Liver (tissue), 9 donors: Measurements from ENCODE around the gene DDN. TPM values are rescaled to one million over a fixed set of nuclear protein-coding genes. Genes with fewer than 3 reads are reported as not detected.

Experiments
- DNase-seq: peaks from one replicate; pipeline ENCODE4 v3.0.0-alpha.2; 2017; ENCODE audit warnings: low spot score
- H3K27ac ChIP-seq, 2 donors: one replicate each; pipeline ENCODE4 v1.7.0; 2013; ENCODE audit warnings: inconsistent platforms in 2 of 2, low read length in 2 of 2, control low read depth in 1 of 2, low read depth in 1 of 2, mild to moderate bottlenecking in 1 of 2
- H3K27me3 ChIP-seq, 4 donors: one replicate each; pipeline versions ENCODE4 v1.6.1 to v1.7.0; 2013; ENCODE audit warnings: low read length in 3 of 4, inconsistent platforms in 1 of 4, mild to moderate bottlenecking in 1 of 4, moderate library complexity in 1 of 4; ENCODE audit not compliant: control insufficient read depth in 4 of 4, insufficient read depth in 4 of 4
- H3K36me3 ChIP-seq, 4 donors: one replicate each; pipeline versions ENCODE4 v1.6.1 to v1.7.0; 2013; ENCODE audit warnings: low read length in 3 of 4, mild to moderate bottlenecking in 3 of 4, low read depth in 1 of 4, moderate library complexity in 1 of 4; ENCODE audit not compliant: control insufficient read depth in 4 of 4, insufficient read depth in 3 of 4
- H3K4me1 ChIP-seq, 4 donors: one replicate each; pipeline versions ENCODE4 v1.6.1 to v1.7.0; 2013; ENCODE audit warnings: low read length in 3 of 4, mild to moderate bottlenecking in 3 of 4, moderate library complexity in 1 of 4; ENCODE audit not compliant: control insufficient read depth in 4 of 4, insufficient read depth in 4 of 4
- H3K4me3 ChIP-seq, 3 donors: one replicate each; pipeline versions ENCODE4 v1.6.1 to v1.7.0; 2013; ENCODE audit warnings: low read length in 3 of 3, control low read depth in 1 of 3, low read depth in 1 of 3, mild to moderate bottlenecking in 1 of 3
- H3K9ac ChIP-seq, 2 donors: one replicate each; pipeline ENCODE4 v1.7.0; 2013; ENCODE audit warnings: low read length in 2 of 2, mild to moderate bottlenecking in 2 of 2, moderate library complexity in 2 of 2, control low read depth in 1 of 2, low read depth in 1 of 2
- H3K9me3 ChIP-seq, 4 donors: one replicate each; pipeline versions ENCODE4 v1.6.1 to v1.7.0; 2013; ENCODE audit warnings: low read length in 3 of 4; ENCODE audit not compliant: control insufficient read depth in 4 of 4
- EGR1 ChIP-seq, 2 donors: IDR thresholded peaks; 2 replicates each; pipeline ENCODE4 v1.6.1; 2016 to 2018; ENCODE audit warnings: antibody characterized with exemption in 2 of 2, low read depth in 2 of 2
- FOXA1 ChIP-seq: IDR thresholded peaks from 2 replicates; pipeline ENCODE4 v1.6.1; 2016; ENCODE audit warnings: antibody characterized with exemption
- FOXA2 ChIP-seq: IDR thresholded peaks from 2 replicates; pipeline ENCODE4 v1.6.1; 2016; ENCODE audit warnings: antibody characterized with exemption
- GABPA ChIP-seq, 2 donors: IDR thresholded peaks in 1 of 2; conservative IDR thresholded peaks in 1 of 2; 2 replicates each; pipeline ENCODE4 v1.6.1; 2016; ENCODE audit warnings: antibody characterized with exemption in 2 of 2, mild to moderate bottlenecking in 1 of 2, moderate library complexity in 1 of 2
- HNF4A ChIP-seq, 2 donors: conservative IDR thresholded peaks; 2 replicates each; pipeline ENCODE4 v1.6.1; 2016; ENCODE audit warnings: antibody characterized with exemption in 2 of 2, mild to moderate bottlenecking in 2 of 2
- HNF4G ChIP-seq: IDR thresholded peaks from 2 replicates; pipeline ENCODE4 v1.6.1; 2016; ENCODE audit warnings: antibody characterized with exemption
- JUND ChIP-seq, 2 donors: IDR thresholded peaks; 2 replicates each; pipeline ENCODE4 v1.6.1; 2016; ENCODE audit warnings: antibody characterized with exemption in 2 of 2
- NR2F2 ChIP-seq: IDR thresholded peaks from 2 replicates; pipeline ENCODE4 v1.6.1; 2016; ENCODE audit warnings: antibody characterized with exemption
- RAD21 ChIP-seq, 2 donors: IDR thresholded peaks; 2 replicates each; pipeline ENCODE4 v1.6.1; 2016; ENCODE audit warnings: antibody characterized with exemption in 2 of 2, mild to moderate bottlenecking in 2 of 2
- RXRA ChIP-seq, 2 donors: IDR thresholded peaks; 2 replicates each; pipeline ENCODE4 v1.6.1; 2017 to 2018; ENCODE audit warnings: antibody characterized with exemption in 2 of 2, mild to moderate bottlenecking in 1 of 2
- SP1 ChIP-seq: IDR thresholded peaks from 2 replicates; pipeline ENCODE4 v1.6.1; 2018; ENCODE audit warnings: antibody characterized with exemption, mild to moderate bottlenecking
- TAF1 ChIP-seq: conservative IDR thresholded peaks from 2 replicates; pipeline ENCODE4 v1.6.1; 2016; ENCODE audit warnings: antibody characterized with exemption, mild to moderate bottlenecking
- YY1 ChIP-seq: IDR thresholded peaks from 2 replicates; pipeline ENCODE4 v1.6.1; 2016; ENCODE audit warnings: antibody characterized with exemption, mild to moderate bottlenecking
- WGBS: extraction: QIAGEN DNeasy Blood & Tissue Kit; methylation state at CpG from one replicate; pipeline ENCODE4 v1.1.7; 2013; 5-methylcytosine and 5-hydroxymethylcytosine counted together
- polyA plus RNA-seq, 2 donors: library from polyadenylated mRNA; stranded (reverse) in 1 of 2; unstranded in 1 of 2; fragments of 200-250 nt in 1 of 2; fragments of >200 nt in 1 of 2; fragmentation: Nextera tagmentation in 1 of 2; extraction: Ambion mirVana in 1 of 2; gene quantifications; one replicate each; pipeline versions ENCODE4 v1.2.1 to v1.2.3, GENCODE V29; 2013 to 2015
- total RNA-seq, 2 donors: library from RNA; depleted of rRNA; stranded (reverse); fragments of >200 nt; gene quantifications; one replicate each; pipeline ENCODE4 v1.2.3, GENCODE V29; 2014
- TF ChIP-seq, protein P1 (sequence below): IDR thresholded peaks from 2 replicates; pipeline ENCODE4 v1.6.1; 2016; ENCODE audit warnings: antibody characterized with exemption
- TF ChIP-seq, protein P2 (sequence below): IDR thresholded peaks from 2 replicates; pipeline ENCODE4 v1.6.1; 2016; ENCODE audit warnings: antibody characterized with exemption
- TF ChIP-seq, protein P3 (sequence below): fragments of 150-350 bp; IDR thresholded peaks from 2 replicates; pipeline ENCODE4 v1.5.1; 2017; ENCODE audit warnings: improper control_type of control experiment, low read depth, low read length; ENCODE audit not compliant: missing input control
- TF ChIP-seq, protein P4 (sequence below): IDR thresholded peaks from 2 replicates; pipeline ENCODE4 v1.6.1; 2016; ENCODE audit warnings: antibody characterized with exemption, mild to moderate bottlenecking
- TF ChIP-seq, protein P5 (sequence below): IDR thresholded peaks from 2 replicates; pipeline ENCODE4 v1.6.1; 2016; ENCODE audit warnings: antibody characterized with exemption
- donor health status: healthy.
- donor health status: healthy.
- donor health status: healthy.
- donor health status: healthy.
- donor health status: healthy.

The DDN gene
- total and polyA plus RNA-seq, 4 donors, result 0.09 TPM; not detected in 3

DNA sequence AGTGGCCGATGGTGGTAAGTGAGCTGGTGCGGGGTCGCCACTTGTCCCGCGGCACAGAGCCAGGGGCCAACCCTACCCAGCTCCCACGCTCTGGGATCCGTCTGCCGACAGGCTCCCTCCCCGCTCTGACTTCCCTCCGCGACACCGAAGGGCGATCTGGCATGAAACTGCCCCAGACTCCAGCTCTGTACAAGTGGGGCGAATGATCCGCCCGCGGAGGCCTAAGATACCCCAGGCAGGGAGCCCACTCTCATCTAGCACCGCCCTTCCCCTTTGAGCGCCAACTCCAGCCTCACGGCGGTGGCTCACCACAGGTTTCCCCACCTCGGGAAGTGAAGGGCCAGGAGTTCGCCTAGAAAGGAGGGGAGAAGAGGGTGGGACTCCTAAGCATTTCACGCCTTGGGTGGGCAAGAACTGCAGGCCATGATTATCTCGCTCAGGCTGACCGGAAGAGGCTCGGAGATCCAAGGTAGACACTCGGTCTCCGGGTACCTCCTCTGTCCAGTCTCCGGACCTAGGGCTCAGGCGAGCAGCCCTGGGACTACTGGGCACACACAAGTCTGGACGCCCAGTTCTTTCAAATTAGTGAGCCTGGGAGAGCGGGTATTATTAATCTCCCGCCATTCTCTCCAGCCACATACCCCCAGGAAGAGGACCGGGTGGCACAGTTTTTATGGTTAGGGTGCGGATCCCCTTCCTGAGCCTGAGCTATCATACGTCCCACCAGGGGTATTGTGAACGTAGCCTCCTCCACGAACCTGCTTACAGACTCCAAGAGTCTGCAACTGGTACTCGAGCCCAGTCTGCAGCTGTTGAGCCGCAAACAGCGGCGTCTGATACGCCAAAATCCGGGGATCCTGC is 20.2 kb downstream of the DDN start:
- Histone ChIP-seq H3K4me3 (peak overlapping the region in 2 of 3 donors; percentile 15 to 38), H3K27me3 (peaks cover 6 to 17% (median 13%) of the 10 kb centered on the region in 4 donors), H3K9me3 (no peaks in the 10 kb centered on the region), H3K4me1 (peaks cover 27 to 34% (median 30%) of the 10 kb centered on the region in 4 donors), H3K27ac (no peak overlapping the region), H3K36me3 (no peaks in the 10 kb centered on the region), H3K9ac (no peak overlapping the region)
- WGBS, result 3% methylated on average over 45 of the region's 45 CpGs
- DNase-seq, result no peak
- TF ChIP-seq, protein P1, sequence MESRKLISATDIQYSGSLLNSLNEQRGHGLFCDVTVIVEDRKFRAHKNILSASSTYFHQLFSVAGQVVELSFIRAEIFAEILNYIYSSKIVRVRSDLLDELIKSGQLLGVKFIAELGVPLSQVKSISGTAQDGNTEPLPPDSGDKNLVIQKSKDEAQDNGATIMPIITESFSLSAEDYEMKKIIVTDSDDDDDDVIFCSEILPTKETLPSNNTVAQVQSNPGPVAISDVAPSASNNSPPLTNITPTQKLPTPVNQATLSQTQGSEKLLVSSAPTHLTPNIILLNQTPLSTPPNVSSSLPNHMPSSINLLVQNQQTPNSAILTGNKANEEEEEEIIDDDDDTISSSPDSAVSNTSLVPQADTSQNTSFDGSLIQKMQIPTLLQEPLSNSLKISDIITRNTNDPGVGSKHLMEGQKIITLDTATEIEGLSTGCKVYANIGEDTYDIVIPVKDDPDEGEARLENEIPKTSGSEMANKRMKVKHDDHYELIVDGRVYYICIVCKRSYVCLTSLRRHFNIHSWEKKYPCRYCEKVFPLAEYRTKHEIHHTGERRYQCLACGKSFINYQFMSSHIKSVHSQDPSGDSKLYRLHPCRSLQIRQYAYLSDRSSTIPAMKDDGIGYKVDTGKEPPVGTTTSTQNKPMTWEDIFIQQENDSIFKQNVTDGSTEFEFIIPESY, result no peak
- no peak for TF ChIP-seq GABPA (IDR thresholded peaks at IDR 0.05 in 1 of 2, conservative IDR thresholded peaks at IDR 0.05 in 1 of 2)
- TF ChIP-seq, protein P2, sequence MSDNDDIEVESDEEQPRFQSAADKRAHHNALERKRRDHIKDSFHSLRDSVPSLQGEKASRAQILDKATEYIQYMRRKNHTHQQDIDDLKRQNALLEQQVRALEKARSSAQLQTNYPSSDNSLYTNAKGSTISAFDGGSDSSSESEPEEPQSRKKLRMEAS, result no peak
- TF ChIP-seq NR2F2, result no peak
- no peak for TF ChIP-seq FOXA1
- TF ChIP-seq RAD21 (IDR thresholded peaks at IDR 0.05), result no peak
- TF ChIP-seq TAF1, result no peak
- no peak for TF ChIP-seq SP1
- no peak for TF ChIP-seq JUND (IDR thresholded peaks at IDR 0.05)
- no peak for TF ChIP-seq HNF4G
- TF ChIP-seq, protein P3, sequence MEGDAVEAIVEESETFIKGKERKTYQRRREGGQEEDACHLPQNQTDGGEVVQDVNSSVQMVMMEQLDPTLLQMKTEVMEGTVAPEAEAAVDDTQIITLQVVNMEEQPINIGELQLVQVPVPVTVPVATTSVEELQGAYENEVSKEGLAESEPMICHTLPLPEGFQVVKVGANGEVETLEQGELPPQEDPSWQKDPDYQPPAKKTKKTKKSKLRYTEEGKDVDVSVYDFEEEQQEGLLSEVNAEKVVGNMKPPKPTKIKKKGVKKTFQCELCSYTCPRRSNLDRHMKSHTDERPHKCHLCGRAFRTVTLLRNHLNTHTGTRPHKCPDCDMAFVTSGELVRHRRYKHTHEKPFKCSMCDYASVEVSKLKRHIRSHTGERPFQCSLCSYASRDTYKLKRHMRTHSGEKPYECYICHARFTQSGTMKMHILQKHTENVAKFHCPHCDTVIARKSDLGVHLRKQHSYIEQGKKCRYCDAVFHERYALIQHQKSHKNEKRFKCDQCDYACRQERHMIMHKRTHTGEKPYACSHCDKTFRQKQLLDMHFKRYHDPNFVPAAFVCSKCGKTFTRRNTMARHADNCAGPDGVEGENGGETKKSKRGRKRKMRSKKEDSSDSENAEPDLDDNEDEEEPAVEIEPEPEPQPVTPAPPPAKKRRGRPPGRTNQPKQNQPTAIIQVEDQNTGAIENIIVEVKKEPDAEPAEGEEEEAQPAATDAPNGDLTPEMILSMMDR, result no peak
- no peak for TF ChIP-seq HNF4A (conservative IDR thresholded peaks at IDR 0.05)
- TF ChIP-seq, protein P4, sequence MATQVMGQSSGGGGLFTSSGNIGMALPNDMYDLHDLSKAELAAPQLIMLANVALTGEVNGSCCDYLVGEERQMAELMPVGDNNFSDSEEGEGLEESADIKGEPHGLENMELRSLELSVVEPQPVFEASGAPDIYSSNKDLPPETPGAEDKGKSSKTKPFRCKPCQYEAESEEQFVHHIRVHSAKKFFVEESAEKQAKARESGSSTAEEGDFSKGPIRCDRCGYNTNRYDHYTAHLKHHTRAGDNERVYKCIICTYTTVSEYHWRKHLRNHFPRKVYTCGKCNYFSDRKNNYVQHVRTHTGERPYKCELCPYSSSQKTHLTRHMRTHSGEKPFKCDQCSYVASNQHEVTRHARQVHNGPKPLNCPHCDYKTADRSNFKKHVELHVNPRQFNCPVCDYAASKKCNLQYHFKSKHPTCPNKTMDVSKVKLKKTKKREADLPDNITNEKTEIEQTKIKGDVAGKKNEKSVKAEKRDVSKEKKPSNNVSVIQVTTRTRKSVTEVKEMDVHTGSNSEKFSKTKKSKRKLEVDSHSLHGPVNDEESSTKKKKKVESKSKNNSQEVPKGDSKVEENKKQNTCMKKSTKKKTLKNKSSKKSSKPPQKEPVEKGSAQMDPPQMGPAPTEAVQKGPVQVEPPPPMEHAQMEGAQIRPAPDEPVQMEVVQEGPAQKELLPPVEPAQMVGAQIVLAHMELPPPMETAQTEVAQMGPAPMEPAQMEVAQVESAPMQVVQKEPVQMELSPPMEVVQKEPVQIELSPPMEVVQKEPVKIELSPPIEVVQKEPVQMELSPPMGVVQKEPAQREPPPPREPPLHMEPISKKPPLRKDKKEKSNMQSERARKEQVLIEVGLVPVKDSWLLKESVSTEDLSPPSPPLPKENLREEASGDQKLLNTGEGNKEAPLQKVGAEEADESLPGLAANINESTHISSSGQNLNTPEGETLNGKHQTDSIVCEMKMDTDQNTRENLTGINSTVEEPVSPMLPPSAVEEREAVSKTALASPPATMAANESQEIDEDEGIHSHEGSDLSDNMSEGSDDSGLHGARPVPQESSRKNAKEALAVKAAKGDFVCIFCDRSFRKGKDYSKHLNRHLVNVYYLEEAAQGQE, result no peak
- no peak for TF ChIP-seq YY1
- TF ChIP-seq EGR1 (IDR thresholded peaks at IDR 0.05; ENCODE audit: low read depth in 2 of 2), result no peak
- no peak for TF ChIP-seq FOXA2
- TF ChIP-seq RXRA (IDR thresholded peaks at IDR 0.05), result no peak
- TF ChIP-seq, protein P5, sequence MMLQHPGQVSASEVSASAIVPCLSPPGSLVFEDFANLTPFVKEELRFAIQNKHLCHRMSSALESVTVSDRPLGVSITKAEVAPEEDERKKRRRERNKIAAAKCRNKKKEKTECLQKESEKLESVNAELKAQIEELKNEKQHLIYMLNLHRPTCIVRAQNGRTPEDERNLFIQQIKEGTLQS, result no peak
